HG02884 (cell line): Measurements from ENCODE around the gene PARPBP.
"Not testable (repeated sequence)": the region's sequence is repeated elsewhere in the genome, so short reads cannot be mapped to it uniquely, and the experiment has no call there.

Experiments used
- ATAC-seq: cut with Tn5 transposase; IDR thresholded peaks from one replicate; pipeline ENCODE4 v1.9.1; 2021; ENCODE audit warnings: mild to moderate bottlenecking, moderate library complexity; ENCODE audit not compliant: unreplicated experiment

The PARPBP gene

DNA sequence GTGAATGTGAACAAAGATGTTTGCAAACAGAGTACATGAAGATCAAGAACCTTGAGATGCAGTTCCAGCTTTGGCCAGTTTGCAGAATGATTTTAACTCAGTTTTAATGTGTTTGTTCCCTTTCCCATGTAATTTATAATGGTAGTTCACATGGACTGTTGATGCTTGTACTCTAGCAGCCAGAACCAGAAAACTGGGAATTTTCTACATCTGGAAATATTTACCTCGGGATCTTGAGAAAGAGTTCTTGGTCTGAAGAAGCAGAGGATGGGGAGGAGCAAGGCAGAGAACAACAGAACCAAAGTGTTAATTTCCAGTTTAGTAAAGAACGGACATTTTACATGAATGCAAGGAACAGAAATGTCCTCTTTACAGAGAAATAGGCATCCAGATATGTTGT lies 114.6 kb downstream of the PARPBP start:
- no peak for ATAC-seq

DNA sequence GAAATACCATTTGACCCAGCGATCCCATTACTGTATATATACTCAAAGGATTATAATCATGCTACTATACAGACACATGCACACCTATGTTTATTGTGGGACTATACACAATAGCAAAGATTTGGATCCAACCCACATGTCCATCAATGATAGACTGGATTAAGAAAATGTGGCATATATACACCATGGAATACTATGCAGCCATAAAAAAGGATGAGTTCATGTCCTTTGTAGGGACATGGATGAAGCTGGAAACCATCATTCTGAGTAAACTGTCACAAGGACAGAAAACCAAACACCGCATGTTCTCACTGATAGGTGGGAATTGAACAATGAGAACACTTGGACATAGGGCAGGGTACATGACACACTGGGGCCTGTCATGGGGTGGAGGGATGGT lies 120.9 kb downstream of the PARPBP start:
- not testable (repeated sequence) for ATAC-seq
